B cell (primary cell): ENCODE measurements around the gene ARPP21. TPM values are rescaled to one million over a fixed set of nuclear protein-coding genes. Genes with fewer than 3 reads are reported as not detected.

ENCODE experiments used
- ATAC-seq: fragments of 200-7000 bp; cut with Tn5 transposase; one replicate; pipeline ENCODE4 v1.10.0; 2021; ENCODE audit warnings: low read depth, mild to moderate bottlenecking, moderate number of reproducible peaks, moderate library complexity
- CTCF ChIA-PET: fragments of 350-600 bp; sonication (Branson Sonifier 250); formaldehyde crosslinking; loops from one replicate; lab custom pipeline; 2021; ENCODE audit warnings: antibody characterized with exemption, inconsistent platforms; lab: Charles Lee
- POLR2A ChIA-PET: fragments of 350-600 bp; sonication (Branson Sonifier 250); formaldehyde crosslinking; loops from one replicate; lab custom pipeline; 2021; ENCODE audit warnings: antibody characterized with exemption; lab: Charles Lee
- DNase-seq: peaks from one replicate; pipeline ENCODE4 v3.0.0; 2013
- H2AFZ ChIP-seq: 2 replicates; pipeline ENCODE4 v1.6.1; 2012; ENCODE audit warnings: mild to moderate bottlenecking, low read depth, low read length; ENCODE audit not compliant: insufficient read depth, poor library complexity, severe bottlenecking
- H3K27ac ChIP-seq, 2 donors: 1 replicate in 1 of 2; 2 replicates in 1 of 2; pipeline ENCODE4 v1.5.1; 2012 to 2013; ENCODE audit warnings: low read length in 2 of 2, mild to moderate bottlenecking in 2 of 2, moderate library complexity in 1 of 2
- H3K27me3 ChIP-seq, 4 experiments: fragments of 200-600 bp in 1 of 4; sonication (generic) in 1 of 4; replicated peaks in 1 of 4; 1 replicate in 2 of 4; 2 replicates in 2 of 4; pipeline versions ENCODE4 v1.6.1 to v1.7.0; 2013 to 2016; ENCODE audit warnings: low read length in 3 of 4, mild to moderate bottlenecking in 2 of 4, mixed read lengths in 1 of 4, moderate library complexity in 1 of 4; ENCODE audit not compliant: insufficient read depth in 4 of 4, control insufficient read depth in 3 of 4; ENCODE audit errors: control extremely low read depth in 1 of 4
- H3K36me3 ChIP-seq, 2 experiments: replicated peaks in 1 of 2; 1 replicate in 1 of 2; 2 replicates in 1 of 2; pipeline versions ENCODE4 v1.6.1 to v1.7.1; 2013; ENCODE audit warnings: low read length in 1 of 2; ENCODE audit not compliant: insufficient read depth in 2 of 2, control insufficient read depth in 1 of 2; ENCODE audit errors: control extremely low read depth in 1 of 2, extremely low read depth in 1 of 2
- H3K4me1 ChIP-seq, 2 donors: fragments of 200-600 bp in 1 of 2; sonication (generic) in 1 of 2; 1 replicate in 1 of 2; 2 replicates in 1 of 2; pipeline versions ENCODE4 v1.5.1 to v1.6.1; 2013 to 2017; ENCODE audit warnings: low read length in 2 of 2; ENCODE audit not compliant: control insufficient read depth in 2 of 2, insufficient read depth in 2 of 2
- H3K4me2 ChIP-seq: replicated peaks from 2 replicates; pipeline ENCODE3; 2012; ENCODE audit warnings: mild to moderate bottlenecking, low read depth, low read length; ENCODE audit not compliant: poor library complexity, severe bottlenecking
- H3K4me3 ChIP-seq, 5 experiments: fragments of 200-600 bp in 1 of 5; sonication (generic) in 1 of 5; 1 replicate in 3 of 5; 2 replicates in 2 of 5; pipeline versions ENCODE4 v1.5.1 to v1.7.0; 2011 to 2016; ENCODE audit warnings: low read length in 4 of 5, mild to moderate bottlenecking in 4 of 5, low read depth in 2 of 5, control low read depth in 1 of 5, moderate library complexity in 1 of 5; ENCODE audit not compliant: insufficient read depth in 1 of 5; ENCODE audit errors: control extremely low read depth in 1 of 5, extremely low read depth in 1 of 5
- H3K79me2 ChIP-seq: fragments of 200-600 bp; sonication (generic); one replicate; pipeline ENCODE4 v1.6.0; 2016; ENCODE audit warnings: low read length; ENCODE audit not compliant: control insufficient read depth, insufficient read depth
- H3K9ac ChIP-seq: fragments of 200-600 bp; sonication (generic); 2 replicates; pipeline ENCODE4 v1.6.1; 2017; ENCODE audit warnings: mild to moderate bottlenecking, low read length, moderate library complexity
- H3K9me3 ChIP-seq, 3 donors: one replicate each; pipeline versions ENCODE4 v1.6.1 to v1.7.1; 2013; ENCODE audit warnings: low read length in 2 of 3; ENCODE audit not compliant: control insufficient read depth in 2 of 3, insufficient read depth in 1 of 3; ENCODE audit errors: control extremely low read depth in 1 of 3
- H4K20me1 ChIP-seq: 2 replicates; pipeline ENCODE4 v1.6.0; 2012; ENCODE audit warnings: mild to moderate bottlenecking, low read length; ENCODE audit not compliant: insufficient read depth, control insufficient read depth, poor library complexity, severe bottlenecking
- H3K27ac Mint-ChIP-seq: one replicate; pipeline ENCODE4 v1.8.0; 2021; ENCODE audit warnings: mixed read lengths
- H3K27me3 Mint-ChIP-seq: one replicate; pipeline ENCODE4 v1.8.0; 2021; ENCODE audit warnings: mixed read lengths
- H3K4me1 Mint-ChIP-seq: one replicate; pipeline ENCODE4 v1.8.0; 2021; ENCODE audit warnings: mixed read lengths
- H3K4me3 Mint-ChIP-seq: one replicate; pipeline ENCODE4 v1.8.0; 2021; ENCODE audit warnings: mixed read lengths
- H3K9me3 Mint-ChIP-seq: one replicate; pipeline ENCODE4 v1.8.0; 2022; ENCODE audit warnings: mixed read lengths; ENCODE audit not compliant: insufficient read depth
- CTCF ChIP-seq: fragments of 200-600 bp; IDR thresholded peaks from one replicate; pipeline ENCODE4 v1.8.0; 2022; ENCODE audit warnings: antibody characterized with exemption, mild to moderate bottlenecking
- EZH2 ChIP-seq: IDR thresholded peaks from 2 replicates; pipeline ENCODE4 v1.6.1; 2012; ENCODE audit warnings: borderline replicate concordance, low read depth, mild to moderate bottlenecking, moderate library complexity, low read length; ENCODE audit not compliant: insufficient read depth, poor library complexity, severe bottlenecking
- WGBS: methylation state at CpG from one replicate; pipeline ENCODE4 v1.1.5; 2013; ENCODE audit warnings: missing lambda C conversion rate; ENCODE audit not compliant: insufficient coverage; 5-methylcytosine and 5-hydroxymethylcytosine counted together
- intact Hi-C: fragments of 100-400 bp; cut with micrococcal nuclease; formaldehyde crosslinking; loops from one replicate; pipeline ENCODE4 v1.10.0; 2022
- polyA plus RNA-seq: library from polyadenylated mRNA; depleted of rRNA; stranded (reverse); fragments of >200 nt; gene quantifications from 2 replicates; pipeline ENCODE4 v1.2.3, GENCODE V29; 2012
- total RNA-seq, 2 donors: library from RNA; stranded (reverse); fragments of 120-200 nt in 1 of 2; gene quantifications; 1 replicate in 1 of 2; 2 replicates in 1 of 2; pipeline versions ENCODE4 v1.2.3 to v1.2.4, GENCODE V29; 2013 to 2022

Gene ARPP21
- total and polyA plus RNA-seq, 2 donors (not counting 1 experiment from before 2014, with no cell fraction given) = 0.10 TPM; not detected in 1

GRCh38 chr3:35680866-35681650 lies 41.7 kb downstream of the ARPP21 start:
- no peak for TF ChIP-seq CTCF
- TF ChIP-seq EZH2 = no peak
- Histone ChIP-seq H3K4me3 (no peak overlapping the region), H2AFZ (no peak overlapping the region), H4K20me1 (no peaks in the 10 kb centered on the region), H3K36me3 (no peaks in the 10 kb centered on the region), H3K9ac (no peak overlapping the region), H3K4me2 (no peak overlapping the region), H3K9me3 (no peaks in the 10 kb centered on the region), H3K27me3 (no peaks in the 10 kb centered on the region), H3K4me1 (peaks cover 0 to 3% of the 10 kb centered on the region in 2 donors), H3K79me2 (no peaks in the 10 kb centered on the region), H3K27ac (no peak overlapping the region)
- ChIA-PET POLR2A (no interaction called here), CTCF (no interaction called here)
- Mint-ChIP-seq H3K27me3 (no peaks in the 10 kb centered on the region), H3K4me3 (no peak overlapping the region), H3K9me3 (no peaks in the 10 kb centered on the region), H3K4me1 (peaks cover 13% of the 10 kb centered on the region), H3K27ac (no peak overlapping the region)
- WGBS = no CpG with 5 or more reads among the region's 5 CpGs
- DNase-seq (no peak), ATAC-seq (no peak)
- intact Hi-C loops = no loop called here

- DNase-seq = no peak
- ATAC-seq = no peak
- Histone ChIP-seq H3K79me2 (no peaks in the 10 kb centered on the region), H3K27ac (no peak overlapping the region), H3K4me2 (no peak overlapping the region), H3K9ac (no peak overlapping the region), H3K4me1 (peaks cover 0 to 2% of the 10 kb centered on the region in 2 donors), H2AFZ (no peak overlapping the region), H3K4me3 (no peak overlapping the region), H4K20me1 (no peaks in the 10 kb centered on the region), H3K36me3 (no peaks in the 10 kb centered on the region), H3K27me3 (no peaks in the 10 kb centered on the region), H3K9me3 (no peaks in the 10 kb centered on the region)
- CTCF ChIA-PET = no interaction called here
- intact Hi-C loops = no loop called here
- 100% methylated on average over 2 of the region's 3 CpGs for WGBS
- H3K4me3 Mint-ChIP-seq = no peak overlapping the region
- TF ChIP-seq EZH2 = no peak
- no peak for TF ChIP-seq CTCF
- H3K4me1 Mint-ChIP-seq = peaks cover 13% of the 10 kb centered on the region
- H3K27ac Mint-ChIP-seq = no peak overlapping the region
- H3K27me3 Mint-ChIP-seq = no peaks in the 10 kb centered on the region
- no peaks in the 10 kb centered on the region for H3K9me3 Mint-ChIP-seq
- POLR2A ChIA-PET = no interaction called here
Measured at GRCh38 chr3:35685153-35685552, 45.8 kb downstream of the ARPP21 start.
